ENCODE measurements around the gene TOGARAM1. TPM values are rescaled to one million over a fixed set of nuclear protein-coding genes. Genes with fewer than 3 reads are reported as not detected.

TOGARAM1 gene
- total RNA-seq, 1 donor, result 27.1 TPM

DNA sequence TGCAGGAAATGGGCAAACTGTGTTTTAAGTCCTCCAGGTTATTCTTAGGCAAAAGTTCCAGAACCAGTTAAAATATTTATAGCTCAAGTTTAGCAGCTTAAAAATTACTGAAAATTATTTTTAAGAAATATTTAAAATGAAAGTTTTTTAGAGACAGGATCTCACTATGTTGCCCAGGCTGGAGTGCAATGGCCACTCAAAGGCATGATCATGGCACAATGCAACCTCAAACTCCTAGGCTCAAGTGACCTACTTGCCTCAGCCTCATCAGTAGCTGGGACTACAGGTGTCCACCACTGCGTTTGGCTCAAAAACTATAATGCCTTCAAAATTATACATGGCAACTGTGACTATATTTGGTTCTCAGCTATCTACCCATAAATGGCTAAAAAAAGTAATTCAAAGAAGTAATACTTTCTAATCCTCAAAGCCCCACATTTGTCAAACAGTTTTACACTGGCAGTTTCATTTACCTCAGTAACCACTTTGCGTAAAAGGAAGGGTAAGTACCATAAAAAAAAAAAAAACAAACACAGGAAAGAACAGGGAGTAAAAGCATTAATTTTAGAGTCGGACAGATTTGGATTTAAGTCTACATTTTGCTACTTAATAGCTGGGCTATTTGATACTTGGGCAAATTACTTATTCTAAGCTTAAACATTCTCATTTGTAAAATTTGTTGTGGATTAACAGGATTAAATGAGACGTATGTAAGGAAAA is 9.4 kb upstream of the TOGARAM1 start:
- H3K4me2 ChIP-seq (ENCODE audit: insufficient read depth, low read length), result no peak overlapping the region
- no peak overlapping the region for H2AFZ ChIP-seq (ENCODE audit: low read length)
- H3K79me2 ChIP-seq (ENCODE audit: insufficient read depth, low read length), result peaks cover 83% of the 10 kb centered on the region
- H3K9me3 ChIP-seq (ENCODE audit: low read depth, low read length), result no peaks in the 10 kb centered on the region
- H4K20me1 ChIP-seq (ENCODE audit: insufficient read depth, low read length), result peaks cover 3% of the 10 kb centered on the region
- no peak overlapping the region for H3K27ac ChIP-seq (ENCODE audit: low read depth, low read length)
- no peak overlapping the region for H3K4me3 ChIP-seq (ENCODE audit: insufficient read depth, low read length)
- no peak for DNase-seq (ENCODE audit: insufficient read length, low spot score, missing footprints)
- no peaks in the 10 kb centered on the region for H3K36me3 ChIP-seq (ENCODE audit: insufficient read depth, low read length)
- TF ChIP-seq CTCF (IDR thresholded peaks at IDR 0.05; ENCODE audit: extremely low read depth, low read depth, low read length), result no peak
- no peaks in the 10 kb centered on the region for H3K4me1 ChIP-seq (ENCODE audit: insufficient read depth, low read length)
- no peaks in the 10 kb centered on the region for H3K27me3 ChIP-seq (ENCODE audit: insufficient read depth, low read length)

DNA sequence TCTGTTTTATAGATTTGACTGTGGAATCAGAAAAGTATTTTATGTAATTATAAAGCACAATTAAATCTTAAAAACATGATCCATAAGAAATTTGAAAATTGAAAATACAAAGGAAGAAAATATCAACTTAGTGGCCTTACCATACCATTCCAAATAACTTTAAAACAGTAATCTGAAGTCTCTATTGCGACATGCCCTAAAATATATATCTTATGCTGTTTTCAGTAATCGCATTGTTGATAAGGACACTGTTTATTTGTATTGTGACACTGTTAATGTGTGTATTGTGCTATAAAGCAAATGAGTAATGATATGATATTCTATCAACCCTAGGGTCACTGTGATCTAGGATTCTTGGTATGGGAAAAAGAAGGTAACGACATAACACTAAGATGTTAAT is 7.2 kb upstream of the TOGARAM1 start:
- no peak overlapping the region for H3K4me3 ChIP-seq (ENCODE audit: insufficient read depth, low read length)
- no peak overlapping the region for H2AFZ ChIP-seq (ENCODE audit: low read length)
- H3K9me3 ChIP-seq (ENCODE audit: low read depth, low read length), result no peaks in the 10 kb centered on the region
- no peaks in the 10 kb centered on the region for H3K27me3 ChIP-seq (ENCODE audit: insufficient read depth, low read length)
- peaks cover 11% of the 10 kb centered on the region for H4K20me1 ChIP-seq (ENCODE audit: insufficient read depth, low read length)
- peaks cover 86% of the 10 kb centered on the region for H3K79me2 ChIP-seq (ENCODE audit: insufficient read depth, low read length)
- no peak for DNase-seq (ENCODE audit: insufficient read length, low spot score, missing footprints)
- H3K27ac ChIP-seq (ENCODE audit: low read depth, low read length), result no peak overlapping the region
- no peak overlapping the region for H3K4me2 ChIP-seq (ENCODE audit: insufficient read depth, low read length)
- no peaks in the 10 kb centered on the region for H3K36me3 ChIP-seq (ENCODE audit: insufficient read depth, low read length)
- no peaks in the 10 kb centered on the region for H3K4me1 ChIP-seq (ENCODE audit: insufficient read depth, low read length)
- TF ChIP-seq CTCF (IDR thresholded peaks at IDR 0.05; ENCODE audit: extremely low read depth, low read depth, low read length), result no peak

DNA sequence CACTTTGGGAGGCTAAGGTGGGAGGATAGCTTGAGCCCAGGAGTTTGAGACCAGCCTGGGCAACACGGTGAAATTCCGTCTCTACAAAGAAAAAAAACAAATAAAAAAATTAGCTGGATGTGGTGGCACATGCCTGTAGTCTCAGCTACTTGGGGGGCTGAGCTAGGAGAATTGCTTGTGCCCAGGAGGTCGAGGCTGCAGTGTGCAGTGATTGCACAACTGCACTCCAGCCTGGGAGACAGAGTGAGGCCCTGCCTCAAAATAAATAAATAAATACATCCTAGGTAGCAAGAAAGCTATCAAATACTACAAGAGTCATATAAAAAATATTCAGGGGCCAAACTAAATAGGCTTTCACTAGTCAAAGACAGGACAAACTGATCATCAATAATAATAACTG is 6.5 kb upstream of the TOGARAM1 start:
- Histone ChIP-seq H3K4me1 (ENCODE audit: insufficient read depth, low read length) (no peaks in the 10 kb centered on the region), H3K36me3 (ENCODE audit: insufficient read depth, low read length) (no peaks in the 10 kb centered on the region), H3K27ac (ENCODE audit: low read depth, low read length) (no peak overlapping the region), H3K4me2 (ENCODE audit: insufficient read depth, low read length) (no peak overlapping the region), H3K27me3 (ENCODE audit: insufficient read depth, low read length) (no peaks in the 10 kb centered on the region), H3K79me2 (ENCODE audit: insufficient read depth, low read length) (peaks cover 87% of the 10 kb centered on the region), H3K9me3 (ENCODE audit: low read depth, low read length) (no peaks in the 10 kb centered on the region), H4K20me1 (ENCODE audit: insufficient read depth, low read length) (peaks cover 11% of the 10 kb centered on the region), H2AFZ (ENCODE audit: low read length) (no peak overlapping the region), H3K4me3 (ENCODE audit: insufficient read depth, low read length) (no peak overlapping the region)
- no peak for TF ChIP-seq CTCF (IDR thresholded peaks at IDR 0.05; ENCODE audit: extremely low read depth, low read depth, low read length)
- no peak for DNase-seq (ENCODE audit: insufficient read length, low spot score, missing footprints)

GRCh38 chr14:44956866-44957265 is 5.1 kb upstream of the TOGARAM1 start:
- Histone ChIP-seq H3K4me2 (ENCODE audit: insufficient read depth, low read length) (no peak overlapping the region), H2AFZ (ENCODE audit: low read length) (no peak overlapping the region), H3K36me3 (ENCODE audit: insufficient read depth, low read length) (no peaks in the 10 kb centered on the region), H3K4me1 (ENCODE audit: insufficient read depth, low read length) (no peaks in the 10 kb centered on the region), H3K27ac (ENCODE audit: low read depth, low read length) (no peak overlapping the region), H4K20me1 (ENCODE audit: insufficient read depth, low read length) (peaks cover 11% of the 10 kb centered on the region), H3K79me2 (ENCODE audit: insufficient read depth, low read length) (peaks cover 87% of the 10 kb centered on the region), H3K9me3 (ENCODE audit: low read depth, low read length) (no peaks in the 10 kb centered on the region), H3K4me3 (ENCODE audit: insufficient read depth, low read length) (no peak overlapping the region), H3K27me3 (ENCODE audit: insufficient read depth, low read length) (no peaks in the 10 kb centered on the region)
- TF ChIP-seq CTCF (IDR thresholded peaks at IDR 0.05; ENCODE audit: extremely low read depth, low read depth, low read length), result no peak
- no peak for DNase-seq (ENCODE audit: insufficient read length, low spot score, missing footprints)

Measured in osteoblast (primary cell).